Activated T-helper 1 cell treated with anti-CD3 and anti-CD28 coated beads, Interleukin-12 subunit alpha, Interleukin-12 subunit beta, Interleukin-2, Interleukin-4 antibody, amounts not matched to agents 30 ng/mL and 10 ng/mL and 1 ng/mL, durations not matched to agents 14 hours and 24 hours and 36 hours (primary cell): ENCODE results near the gene KCNE3. TPM values are rescaled to one million over a fixed set of nuclear protein-coding genes. Genes with fewer than 3 reads are reported as not detected.
"Not testable (repeated sequence)": the region's sequence is repeated elsewhere in the genome, so short reads cannot be mapped to it uniquely, and the experiment has no call there.

Source experiments
- DNase-seq: peaks from one replicate; pipeline ENCODE4 v3.0.0; 2021; ENCODE audit warnings: low spot score
- H3K27ac Mint-ChIP-seq: one replicate; pipeline ENCODE4 v1.8.0; 2021; ENCODE audit warnings: mild to moderate bottlenecking, mixed read lengths
- H3K27me3 Mint-ChIP-seq: one replicate; pipeline ENCODE4 v1.8.0; 2022; ENCODE audit warnings: mild to moderate bottlenecking, moderate library complexity, mixed read lengths; ENCODE audit not compliant: insufficient read depth
- H3K36me3 Mint-ChIP-seq: one replicate; pipeline ENCODE4 v1.8.0; 2021; ENCODE audit warnings: low read depth, mixed read lengths
- H3K4me1 Mint-ChIP-seq: one replicate; pipeline ENCODE4 v1.8.0; 2021; ENCODE audit warnings: low read depth, mixed read lengths
- H3K4me3 Mint-ChIP-seq: one replicate; pipeline ENCODE4 v1.8.0; 2021; ENCODE audit warnings: mild to moderate bottlenecking, moderate library complexity, mixed read lengths
- H3K9me3 Mint-ChIP-seq: one replicate; pipeline ENCODE4 v1.8.0; 2021; ENCODE audit warnings: mixed read lengths
- intact Hi-C: fragments of 100-400 bp; cut with micrococcal nuclease; formaldehyde crosslinking; loops from one replicate; pipeline ENCODE4 v1.15.1; 2024
- total RNA-seq: library from RNA; stranded (reverse); gene quantifications from 2 replicates; pipeline ENCODE4 v1.2.3, GENCODE V29; 2022

The KCNE3 gene
- total RNA-seq, 1 donor from 2014 or later, result not detected

DNA sequence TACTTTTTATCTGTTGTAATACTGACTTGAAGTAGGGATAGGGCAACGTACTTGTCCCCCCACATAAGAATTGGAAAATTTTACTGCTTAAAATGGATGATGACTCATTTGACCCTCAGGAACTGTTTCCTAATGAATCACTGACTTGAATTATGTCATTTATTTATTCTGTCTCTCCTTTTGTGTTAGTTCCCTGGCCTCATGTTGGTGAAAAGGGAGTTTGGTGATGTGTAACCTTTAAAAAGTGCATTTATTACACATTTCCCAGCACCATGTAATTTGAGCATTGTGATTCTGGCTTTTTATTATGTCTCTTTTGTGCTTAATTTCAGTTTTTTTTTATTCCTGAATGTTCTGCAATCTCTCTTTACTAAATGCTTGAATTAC is 48.8 kb downstream of the KCNE3 start:
- Mint-ChIP-seq H3K27me3 (peaks cover 2% of the 10 kb centered on the region), H3K36me3 (no peaks in the 10 kb centered on the region), H3K27ac (peak overlapping the region; percentile 74), H3K4me3 (no peak overlapping the region), H3K9me3 (no peaks in the 10 kb centered on the region), H3K4me1 (peaks cover 17% of the 10 kb centered on the region)
- DNase-seq, result no peak
- intact Hi-C loops, result loop anchor here (1.0 kb wide), 1 partner anchor 30 kb away; no protein-coding TSS in a partner anchor

DNA sequence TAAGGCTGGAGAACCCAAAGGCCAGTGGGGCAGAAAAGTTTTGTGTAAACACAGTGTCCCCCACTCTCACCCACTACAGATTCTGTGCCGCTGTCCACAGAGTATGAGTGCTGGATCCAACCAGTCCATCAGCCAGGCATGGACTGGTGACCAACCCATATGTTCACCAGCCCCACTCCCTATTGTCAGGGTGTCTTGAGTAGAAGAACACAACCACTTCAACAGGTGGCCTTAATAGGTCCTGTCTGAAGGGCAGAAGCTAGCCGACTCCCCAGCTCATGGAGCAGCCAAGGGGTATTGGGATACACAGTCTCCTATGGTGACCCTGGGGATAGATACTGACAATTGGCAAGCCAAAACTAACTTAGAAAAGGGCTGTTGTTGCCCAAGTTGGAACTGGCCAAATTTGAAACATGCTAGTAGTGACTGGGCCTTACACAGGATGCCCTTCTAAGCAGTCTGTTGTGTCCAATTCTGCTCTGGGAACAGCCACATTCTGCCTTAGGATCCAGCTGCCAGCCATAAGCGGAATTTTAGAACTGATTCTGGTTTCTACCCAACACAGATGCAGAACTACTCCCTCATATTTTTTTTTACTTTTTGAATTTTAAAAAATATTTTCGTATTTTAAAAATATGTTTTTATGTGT is 49.4 kb downstream of the KCNE3 start:
- intact Hi-C loops, result loop anchor here (1.0 kb wide), 2 partner anchors 20 to 30 kb away; partner anchors contain the start of gene PGM2L1
- peaks cover 20% of the 10 kb centered on the region for H3K4me1 Mint-ChIP-seq
- H3K36me3 Mint-ChIP-seq, result no peaks in the 10 kb centered on the region
- peaks cover 4% of the 10 kb centered on the region for H3K27me3 Mint-ChIP-seq
- H3K27ac Mint-ChIP-seq, result peak overlapping the region; percentile 90
- DNase-seq, result no peak
- H3K9me3 Mint-ChIP-seq, result no peaks in the 10 kb centered on the region
- H3K4me3 Mint-ChIP-seq, result no peak overlapping the region

DNA sequence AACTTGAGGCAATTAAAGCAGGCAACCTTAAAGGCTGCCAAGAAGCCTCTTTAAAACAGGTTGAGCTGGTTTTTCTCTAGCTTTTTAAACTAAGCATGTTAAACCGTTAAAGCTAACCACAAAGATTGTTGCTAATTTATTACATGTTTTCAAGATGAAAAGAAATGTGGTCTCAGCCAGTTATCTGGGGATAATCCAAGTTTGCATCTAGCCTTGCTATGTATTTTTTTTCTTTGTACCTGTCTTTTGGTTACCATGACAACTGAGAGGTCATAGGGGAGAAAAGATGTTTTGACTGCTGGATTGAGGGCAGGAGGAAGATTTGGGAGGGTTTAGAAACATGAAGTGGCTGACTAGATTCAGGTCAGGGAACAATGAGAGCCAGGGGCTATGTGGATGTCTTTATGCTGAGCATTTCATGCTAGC is 50.0 kb downstream of the KCNE3 start:
- no peaks in the 10 kb centered on the region for H3K36me3 Mint-ChIP-seq
- peak overlapping the region; percentile 90 for H3K27ac Mint-ChIP-seq
- peaks cover 26% of the 10 kb centered on the region for H3K4me1 Mint-ChIP-seq
- no peaks in the 10 kb centered on the region for H3K9me3 Mint-ChIP-seq
- no peak for DNase-seq
- peaks cover 6% of the 10 kb centered on the region for H3K27me3 Mint-ChIP-seq
- intact Hi-C loops, result loop anchor here (1.0 kb wide), 1 partner anchor 19 kb away; the partner anchor contains the start of gene PGM2L1
- H3K4me3 Mint-ChIP-seq, result no peak overlapping the region

DNA sequence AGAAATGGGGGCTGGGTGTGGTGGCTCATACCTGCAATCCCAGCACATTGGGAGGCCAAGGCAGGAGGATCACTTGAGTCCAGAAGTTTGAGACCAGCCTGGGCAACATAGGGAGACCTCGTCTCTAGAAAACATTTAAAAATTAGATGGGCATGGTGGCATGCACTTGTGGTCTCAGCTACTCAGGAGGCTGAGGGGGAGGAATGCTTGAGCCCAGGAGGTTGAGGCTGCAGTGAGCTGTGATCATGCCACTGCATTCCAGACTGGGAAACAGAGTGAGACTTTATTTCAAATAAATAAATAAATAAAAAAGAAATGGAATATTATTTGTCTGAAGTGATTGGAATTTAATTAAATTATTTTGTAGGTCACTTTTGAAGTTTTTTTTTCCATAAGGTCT is 50.4 kb downstream of the KCNE3 start:
- intact Hi-C loops, result loop anchor here (1.0 kb wide), 1 partner anchor 19 kb away; the partner anchor contains the start of gene PGM2L1
- H3K36me3 Mint-ChIP-seq, H3K27me3 Mint-ChIP-seq, H3K4me3 Mint-ChIP-seq, DNase-seq, H3K9me3 Mint-ChIP-seq: not testable (repeated sequence)
- peaks cover 26% of the 10 kb centered on the region for H3K4me1 Mint-ChIP-seq
- H3K27ac Mint-ChIP-seq, result peak overlapping the region; percentile 67

DNA sequence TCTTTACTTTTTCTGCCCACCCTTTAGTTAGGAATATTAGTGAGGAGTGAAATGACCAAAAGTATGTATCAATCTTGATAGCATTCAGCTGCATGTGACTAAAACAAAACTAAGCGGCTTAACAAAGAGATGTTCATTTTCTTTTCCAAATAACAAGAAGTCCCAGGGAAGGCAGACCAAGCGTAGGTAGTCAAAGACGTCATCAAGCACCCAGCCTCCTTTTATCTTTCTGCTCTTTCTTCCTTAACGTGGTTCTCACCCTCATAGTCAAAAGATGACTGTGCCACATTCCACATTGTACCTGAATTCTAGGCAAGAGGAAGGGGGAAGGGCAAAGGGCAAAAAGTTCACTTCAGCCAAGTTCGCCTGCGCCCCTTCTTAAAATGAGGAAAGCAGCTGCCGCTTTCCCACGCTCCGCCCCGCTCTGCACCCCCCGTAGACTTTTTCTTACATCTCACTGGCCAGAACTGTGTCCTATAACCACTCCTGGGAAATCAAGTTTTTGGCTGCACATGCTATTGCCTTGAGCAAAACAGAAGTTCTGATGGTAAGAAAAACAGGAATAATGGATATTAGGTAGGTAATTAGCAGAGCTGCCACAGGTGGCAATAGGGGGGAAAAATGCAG is 54.5 kb downstream of the KCNE3 start:
- DNase-seq, result no peak
- Mint-ChIP-seq H3K4me1 (peaks cover 16% of the 10 kb centered on the region), H3K9me3 (no peaks in the 10 kb centered on the region), H3K27ac (peak overlapping the region; percentile 21), H3K27me3 (peaks cover 4% of the 10 kb centered on the region), H3K36me3 (no peaks in the 10 kb centered on the region), H3K4me3 (no peak overlapping the region)
- intact Hi-C loops, result loop anchor here (2.0 kb wide), 1 partner anchor 14 kb away; the partner anchor contains the start of gene PGM2L1

DNA sequence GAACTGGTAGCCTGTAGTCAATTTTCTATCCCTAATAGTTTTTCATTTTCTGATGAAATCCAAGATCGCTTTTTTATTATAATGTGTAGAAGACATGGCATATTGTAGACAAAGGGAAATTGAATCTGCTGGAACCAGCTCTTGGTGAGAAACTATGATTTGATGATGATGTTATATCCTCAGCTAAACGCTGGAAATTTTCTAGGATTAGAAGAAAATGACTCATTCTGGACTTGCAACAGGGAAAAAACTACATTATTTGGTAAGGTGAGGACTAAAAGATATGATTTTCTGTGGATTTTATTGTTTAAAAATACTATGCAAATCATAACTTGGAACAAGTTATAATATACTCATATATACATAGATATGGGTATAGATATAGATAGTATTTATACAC is 55.0 kb downstream of the KCNE3 start:
- DNase-seq, result no peak
- Mint-ChIP-seq H3K36me3 (no peaks in the 10 kb centered on the region), H3K4me1 (peaks cover 11% of the 10 kb centered on the region), H3K27ac (no peak overlapping the region), H3K27me3 (peaks cover 5% of the 10 kb centered on the region), H3K9me3 (no peaks in the 10 kb centered on the region), H3K4me3 (no peak overlapping the region)
- intact Hi-C loops, result loop anchor here (2.0 kb wide), 1 partner anchor 14 kb away; the partner anchor contains the start of gene PGM2L1

DNA sequence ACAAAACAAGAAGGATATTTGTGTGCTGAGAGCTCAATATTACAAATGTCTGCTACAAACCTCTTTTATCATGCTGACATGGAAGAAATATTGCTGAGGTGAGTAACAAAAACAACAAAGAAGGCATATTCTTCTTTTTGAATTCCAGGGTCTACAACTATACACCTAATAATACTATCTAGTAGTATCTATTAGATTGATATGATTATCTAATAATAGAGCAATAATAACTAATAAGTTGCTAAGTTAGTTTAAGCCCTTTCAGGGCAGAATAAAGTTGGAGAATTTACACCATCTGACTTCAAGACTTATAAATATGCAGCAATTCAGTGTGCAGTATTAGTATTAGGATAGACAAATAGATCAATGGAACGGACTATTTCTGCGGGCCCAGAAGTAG is 57.7 kb downstream of the KCNE3 start:
- no peaks in the 10 kb centered on the region for H3K9me3 Mint-ChIP-seq
- no peak overlapping the region for H3K4me3 Mint-ChIP-seq
- no peaks in the 10 kb centered on the region for H3K36me3 Mint-ChIP-seq
- no peak for DNase-seq
- H3K27me3 Mint-ChIP-seq, result peaks cover 8% of the 10 kb centered on the region
- no peak overlapping the region for H3K27ac Mint-ChIP-seq
- intact Hi-C loops, result no loop called here
- peaks cover 9% of the 10 kb centered on the region for H3K4me1 Mint-ChIP-seq

Other genes with a start within 250 kb of the KCNE3 start
- gene P4HA3, start 155.9 kb downstream of the KCNE3 start, total RNA-seq, result not detected in 2 replicates
- gene PGM2L1, start 69.1 kb downstream of the KCNE3 start, total RNA-seq, result 4.0 and 4.5 TPM in 2 replicates
- gene LIPT2, start 26.2 kb upstream of the KCNE3 start, total RNA-seq, result 2.7 and 3.4 TPM in 2 replicates
- 50.1 and 52.7 TPM in 2 replicates for gene POLD3, start 125.0 kb upstream of the KCNE3 start, total RNA-seq